KMS-11 (cell line): ENCODE data around the gene CSNK1D.
A peak's percentile ranks its signal among the peaks of the same experiment; 100 is the strongest.

Experiments used
- H2AFZ ChIP-seq: fragments of 200-600 bp; sonication (generic); 2 replicates; pipeline ENCODE4 v1.6.1; 2016; ENCODE audit warnings: antibody characterized with exemption, mixed run types, low read depth
- H3K27ac ChIP-seq: fragments of 200-600 bp; sonication (generic); 2 replicates; pipeline ENCODE4 v1.6.1; 2016; ENCODE audit warnings: mild to moderate bottlenecking, mixed run types
- H3K27me3 ChIP-seq: fragments of 200-600 bp; sonication (generic); 2 replicates; pipeline ENCODE4 v1.6.1; 2017; ENCODE audit warnings: mild to moderate bottlenecking, low read depth, mixed run types, moderate library complexity; ENCODE audit not compliant: insufficient read depth
- H3K36me3 ChIP-seq: fragments of 200-600 bp; sonication (generic); 2 replicates; pipeline ENCODE4 v1.6.1; 2017; ENCODE audit warnings: mild to moderate bottlenecking, mixed run types; ENCODE audit not compliant: insufficient read depth
- H3K4me1 ChIP-seq: fragments of 200-600 bp; sonication (generic); 2 replicates; pipeline ENCODE4 v1.6.1; 2016; ENCODE audit warnings: mild to moderate bottlenecking, low read depth, mixed run types; ENCODE audit not compliant: poor library complexity, severe bottlenecking
- H3K4me2 ChIP-seq: fragments of 200-600 bp; sonication (generic); 2 replicates; pipeline ENCODE4 v1.7.0; 2016; ENCODE audit warnings: mild to moderate bottlenecking, mixed run types
- H3K4me3 ChIP-seq: fragments of 200-600 bp; sonication (generic); IDR thresholded peaks from 2 replicates; pipeline ENCODE4 v1.6.1; 2017; ENCODE audit warnings: low read depth, low read length, mixed read lengths; ENCODE audit not compliant: insufficient read depth
- H3K79me2 ChIP-seq: fragments of 200-600 bp; sonication (generic); 2 replicates; pipeline ENCODE4 v1.6.1; 2016; ENCODE audit warnings: low read depth, mixed run types; ENCODE audit not compliant: insufficient read depth
- H3K9ac ChIP-seq: fragments of 200-600 bp; sonication (generic); 2 replicates; pipeline ENCODE4 v1.6.1; 2016; ENCODE audit warnings: mild to moderate bottlenecking, mixed run types
- H4K20me1 ChIP-seq: fragments of 200-600 bp; sonication (generic); 2 replicates; pipeline ENCODE4 v1.6.1; 2016; ENCODE audit warnings: mild to moderate bottlenecking, mixed run types; ENCODE audit not compliant: insufficient read depth
- TF ChIP-seq, protein P1 (sequence below): fragments of 200-600 bp; sonication (generic); conservative IDR thresholded peaks from 2 replicates; pipeline ENCODE4 v1.6.1; 2017; ENCODE audit warnings: low read depth, mild to moderate bottlenecking, antibody characterized with exemption, low read length, moderate library complexity, mixed read lengths

Gene CSNK1D

DNA sequence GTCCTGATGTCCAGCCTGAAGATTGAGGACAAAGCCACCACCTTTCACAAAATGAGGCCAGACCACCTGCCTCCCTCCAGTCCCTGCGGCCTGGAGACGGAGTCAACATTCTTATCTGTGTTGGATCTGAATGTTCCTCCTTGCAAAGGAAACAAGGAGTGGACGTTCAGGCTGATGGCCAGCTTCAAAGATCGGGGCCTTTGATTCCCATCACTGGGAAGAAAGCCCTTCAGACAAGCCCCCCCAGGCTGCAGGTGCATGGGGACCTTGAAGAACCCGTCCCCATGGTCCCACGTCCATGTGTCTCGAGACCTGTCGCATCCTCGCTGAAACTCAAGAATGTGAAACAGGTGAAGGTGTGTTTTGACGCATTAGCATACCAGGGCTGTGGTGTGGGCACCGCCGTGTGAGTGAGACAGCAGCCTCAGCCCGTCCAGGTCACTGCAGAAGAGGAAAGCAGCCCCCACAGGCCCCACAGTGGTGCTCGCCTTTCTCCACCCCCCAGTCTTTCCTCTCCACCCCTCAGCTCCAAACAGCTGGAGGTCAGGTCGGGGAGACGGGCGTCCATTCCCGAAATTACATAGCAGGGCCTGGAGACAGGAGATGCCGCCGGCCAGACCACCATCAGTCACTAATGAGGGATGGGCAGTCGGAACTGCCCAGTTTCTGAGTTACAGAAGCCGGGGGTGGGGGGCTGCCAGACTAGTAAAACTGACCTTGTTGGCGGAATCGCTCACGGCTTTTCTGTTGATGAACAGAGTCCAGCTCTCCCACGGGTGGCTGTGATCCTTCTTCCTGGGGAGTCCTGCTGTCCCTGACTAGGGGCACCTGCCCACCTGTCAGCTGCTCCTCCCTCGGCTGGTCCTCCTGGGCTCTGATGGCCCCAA lies 877 bp upstream of the CSNK1D start:
- H3K36me3 ChIP-seq = no peaks in the 10 kb centered on the region; the same call in 1 of the 2 replicates
- H4K20me1 ChIP-seq = peaks cover 29% of the 10 kb centered on the region
- H3K27ac ChIP-seq = no peak overlapping the region
- peaks cover 33% of the 10 kb centered on the region for H3K79me2 ChIP-seq
- H3K4me1 ChIP-seq = peaks cover 82% of the 10 kb centered on the region
- peak overlapping the region; percentile 88 for H3K4me2 ChIP-seq
- H3K9ac ChIP-seq = peak overlapping the region; percentile 98; the same call in 1 of the 2 replicates
- TF ChIP-seq, protein P1, sequence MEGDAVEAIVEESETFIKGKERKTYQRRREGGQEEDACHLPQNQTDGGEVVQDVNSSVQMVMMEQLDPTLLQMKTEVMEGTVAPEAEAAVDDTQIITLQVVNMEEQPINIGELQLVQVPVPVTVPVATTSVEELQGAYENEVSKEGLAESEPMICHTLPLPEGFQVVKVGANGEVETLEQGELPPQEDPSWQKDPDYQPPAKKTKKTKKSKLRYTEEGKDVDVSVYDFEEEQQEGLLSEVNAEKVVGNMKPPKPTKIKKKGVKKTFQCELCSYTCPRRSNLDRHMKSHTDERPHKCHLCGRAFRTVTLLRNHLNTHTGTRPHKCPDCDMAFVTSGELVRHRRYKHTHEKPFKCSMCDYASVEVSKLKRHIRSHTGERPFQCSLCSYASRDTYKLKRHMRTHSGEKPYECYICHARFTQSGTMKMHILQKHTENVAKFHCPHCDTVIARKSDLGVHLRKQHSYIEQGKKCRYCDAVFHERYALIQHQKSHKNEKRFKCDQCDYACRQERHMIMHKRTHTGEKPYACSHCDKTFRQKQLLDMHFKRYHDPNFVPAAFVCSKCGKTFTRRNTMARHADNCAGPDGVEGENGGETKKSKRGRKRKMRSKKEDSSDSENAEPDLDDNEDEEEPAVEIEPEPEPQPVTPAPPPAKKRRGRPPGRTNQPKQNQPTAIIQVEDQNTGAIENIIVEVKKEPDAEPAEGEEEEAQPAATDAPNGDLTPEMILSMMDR = no peak
- no peak overlapping the region for H3K4me3 ChIP-seq
- no peaks in the 10 kb centered on the region for H3K27me3 ChIP-seq
- H2AFZ ChIP-seq = peak overlapping the region; percentile 83; the same call in 1 of the 2 replicates

- Histone ChIP-seq H3K36me3 (peaks cover 5% of the 10 kb centered on the region; the same call in 1 of the 2 replicates), H2AFZ (peak overlapping the region; percentile 83), H3K27me3 (no peaks in the 10 kb centered on the region), H3K4me1 (peaks cover 81% of the 10 kb centered on the region), H3K79me2 (peaks cover 49% of the 10 kb centered on the region), H3K9ac (peak overlapping the region; percentile 98), H3K27ac (peak overlapping the region; percentile 98), H4K20me1 (peaks cover 45% of the 10 kb centered on the region), H3K4me2 (peak overlapping the region; percentile 88), H3K4me3 (no peak overlapping the region)
- TF ChIP-seq, protein P1 = no peak
These were observed 789 bp downstream of the CSNK1D start for GRCh38 chr17:82272495-82273326.

DNA sequence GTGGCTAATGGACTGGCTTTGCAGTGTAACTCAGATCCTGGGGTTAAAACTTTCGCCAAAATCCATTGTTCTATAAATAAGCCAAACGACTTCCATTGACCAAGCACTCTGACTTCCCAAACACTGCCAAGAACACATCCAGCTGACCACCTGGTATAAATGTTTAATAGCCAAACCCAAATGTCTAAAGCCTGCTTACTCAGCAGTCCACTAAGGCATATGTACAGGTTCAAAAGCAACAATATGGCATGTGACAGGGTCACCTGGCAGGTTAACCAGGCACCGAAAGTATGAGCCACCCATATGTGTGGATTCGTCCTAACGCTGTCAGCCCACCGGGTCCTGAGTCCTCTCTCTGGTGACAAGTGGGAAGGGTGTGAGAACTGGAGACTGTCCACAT lies 2.1 kb downstream of the CSNK1D start:
- Histone ChIP-seq H3K79me2 (peaks cover 62% of the 10 kb centered on the region), H3K9ac (no peak overlapping the region), H3K4me1 (peaks cover 68% of the 10 kb centered on the region), H3K4me2 (0 out of 2 replicates have a peak overlapping the region, but pooled peaks have one; percentile 5), H3K27me3 (no peaks in the 10 kb centered on the region), H3K36me3 (peaks cover 5% of the 10 kb centered on the region; the same call in 1 of the 2 replicates), H3K4me3 (no peak overlapping the region), H3K27ac (no peak overlapping the region), H4K20me1 (peaks cover 48% of the 10 kb centered on the region), H2AFZ (no peak overlapping the region)
- TF ChIP-seq, protein P1 = no peak

- H4K20me1 ChIP-seq = peaks cover 51% of the 10 kb centered on the region
- peaks cover 61% of the 10 kb centered on the region for H3K4me1 ChIP-seq
- no peak overlapping the region for H3K9ac ChIP-seq
- H2AFZ ChIP-seq = no peak overlapping the region
- no peaks in the 10 kb centered on the region for H3K27me3 ChIP-seq
- H3K4me2 ChIP-seq = no peak overlapping the region
- TF ChIP-seq, protein P1 = no peak
- H3K36me3 ChIP-seq = peaks cover 5% of the 10 kb centered on the region; the same call in 1 of the 2 replicates
- H3K79me2 ChIP-seq = peaks cover 70% of the 10 kb centered on the region
- no peak overlapping the region for H3K27ac ChIP-seq
- no peak overlapping the region for H3K4me3 ChIP-seq
These were observed 2.8 kb downstream of the CSNK1D start for GRCh38 chr17:82270651-82271050.
